ENCODE data around the gene INSL3.

Gene INSL3

DNA sequence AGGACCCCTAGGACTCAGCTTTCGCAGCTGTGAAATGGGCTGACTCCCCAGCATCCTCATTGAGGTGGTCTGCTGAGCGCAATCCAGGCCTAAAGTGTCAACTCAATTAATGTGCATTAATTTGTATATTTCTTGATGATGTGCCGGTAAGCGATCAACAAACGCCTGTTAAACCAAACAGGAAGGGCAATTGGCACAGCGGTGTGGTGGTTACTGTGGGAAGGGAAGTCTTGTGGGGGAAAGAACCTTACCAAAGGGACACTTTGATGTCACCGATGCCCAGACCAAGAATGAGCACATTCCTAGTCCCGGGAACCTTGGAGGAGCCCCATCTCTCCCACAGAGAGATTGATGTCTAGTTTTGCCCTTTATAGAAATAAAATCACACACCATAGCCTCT is 24.8 kb upstream of the INSL3 start:
- DNase-seq (ENCODE audit: low spot score) = no peak
- TF ChIP-seq, protein P1, sequence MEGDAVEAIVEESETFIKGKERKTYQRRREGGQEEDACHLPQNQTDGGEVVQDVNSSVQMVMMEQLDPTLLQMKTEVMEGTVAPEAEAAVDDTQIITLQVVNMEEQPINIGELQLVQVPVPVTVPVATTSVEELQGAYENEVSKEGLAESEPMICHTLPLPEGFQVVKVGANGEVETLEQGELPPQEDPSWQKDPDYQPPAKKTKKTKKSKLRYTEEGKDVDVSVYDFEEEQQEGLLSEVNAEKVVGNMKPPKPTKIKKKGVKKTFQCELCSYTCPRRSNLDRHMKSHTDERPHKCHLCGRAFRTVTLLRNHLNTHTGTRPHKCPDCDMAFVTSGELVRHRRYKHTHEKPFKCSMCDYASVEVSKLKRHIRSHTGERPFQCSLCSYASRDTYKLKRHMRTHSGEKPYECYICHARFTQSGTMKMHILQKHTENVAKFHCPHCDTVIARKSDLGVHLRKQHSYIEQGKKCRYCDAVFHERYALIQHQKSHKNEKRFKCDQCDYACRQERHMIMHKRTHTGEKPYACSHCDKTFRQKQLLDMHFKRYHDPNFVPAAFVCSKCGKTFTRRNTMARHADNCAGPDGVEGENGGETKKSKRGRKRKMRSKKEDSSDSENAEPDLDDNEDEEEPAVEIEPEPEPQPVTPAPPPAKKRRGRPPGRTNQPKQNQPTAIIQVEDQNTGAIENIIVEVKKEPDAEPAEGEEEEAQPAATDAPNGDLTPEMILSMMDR (IDR thresholded peaks at IDR 0.05; ENCODE audit: borderline replicate concordance, control extremely low read depth, extremely low read depth, insufficient read depth, missing control alignments) = no peak
- in situ Hi-C loops (cut with MboI; ENCODE audit: low sequenced_read_pairs, unreplicated experiment) = no loop called here

DNA sequence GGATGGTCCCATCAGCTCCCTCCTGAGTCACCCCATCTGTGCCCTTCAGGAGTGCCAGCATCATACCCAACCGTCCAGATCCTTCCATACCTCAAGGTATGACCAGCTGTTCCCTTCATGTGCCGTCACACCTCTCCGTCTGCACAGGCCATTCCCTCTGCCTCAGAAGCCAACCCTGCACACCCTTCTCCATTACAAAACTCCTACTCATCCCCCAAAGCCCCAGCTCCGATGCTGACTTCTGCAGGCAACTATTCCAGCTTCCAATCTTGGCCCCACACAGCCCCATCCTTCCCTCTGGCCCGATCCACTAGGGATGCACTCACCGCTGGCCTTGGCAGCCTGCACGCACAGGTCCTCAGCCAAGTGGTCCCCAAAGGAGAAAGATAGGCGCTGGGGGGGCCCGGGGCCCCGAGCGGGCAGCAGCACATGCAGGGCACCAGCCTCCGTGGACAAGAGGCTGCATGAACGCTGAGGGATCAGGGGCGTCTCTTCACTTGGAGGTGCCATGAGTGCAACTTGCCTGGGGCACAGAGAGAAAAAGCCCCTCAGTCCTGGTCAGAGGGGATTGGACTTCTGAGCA is 22.7 kb upstream of the INSL3 start:
- TF ChIP-seq, protein P1 (IDR thresholded peaks at IDR 0.05; ENCODE audit: borderline replicate concordance, control extremely low read depth, extremely low read depth, insufficient read depth, missing control alignments) = no peak
- in situ Hi-C loops (cut with MboI; ENCODE audit: low sequenced_read_pairs, unreplicated experiment) = no loop called here
- DNase-seq (ENCODE audit: low spot score) = no peak

DNA sequence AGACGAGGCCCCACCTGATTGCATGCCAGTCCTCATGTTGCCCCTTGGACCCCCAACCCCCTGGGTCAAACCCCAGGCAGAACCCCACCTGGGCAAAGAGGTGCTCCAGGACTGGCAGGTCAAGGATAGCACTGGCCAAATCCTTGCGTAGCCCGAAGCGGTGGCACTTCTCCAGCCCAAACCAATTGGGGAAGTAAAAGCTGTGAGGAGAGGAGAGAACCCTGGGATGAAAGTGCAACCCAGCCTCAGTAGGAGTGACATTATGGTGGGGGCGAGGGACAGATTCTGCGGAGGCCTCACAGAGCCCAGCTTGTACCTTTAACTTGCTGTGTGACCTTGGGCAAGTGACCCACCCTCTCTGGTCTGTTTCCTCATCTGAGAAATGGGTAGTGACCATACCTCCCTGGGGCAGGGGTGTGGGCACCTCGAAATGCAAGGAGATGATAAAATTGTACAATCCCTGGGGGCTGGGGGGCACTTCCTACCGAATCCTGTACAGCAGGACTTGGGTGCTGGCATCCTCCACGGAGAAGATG is 22.0 kb upstream of the INSL3 start:
- no peak for DNase-seq (ENCODE audit: low spot score)
- in situ Hi-C loops (cut with MboI; ENCODE audit: low sequenced_read_pairs, unreplicated experiment) = no loop called here
- TF ChIP-seq, protein P1 (IDR thresholded peaks at IDR 0.05; ENCODE audit: borderline replicate concordance, control extremely low read depth, extremely low read depth, insufficient read depth, missing control alignments) = no peak

DNA sequence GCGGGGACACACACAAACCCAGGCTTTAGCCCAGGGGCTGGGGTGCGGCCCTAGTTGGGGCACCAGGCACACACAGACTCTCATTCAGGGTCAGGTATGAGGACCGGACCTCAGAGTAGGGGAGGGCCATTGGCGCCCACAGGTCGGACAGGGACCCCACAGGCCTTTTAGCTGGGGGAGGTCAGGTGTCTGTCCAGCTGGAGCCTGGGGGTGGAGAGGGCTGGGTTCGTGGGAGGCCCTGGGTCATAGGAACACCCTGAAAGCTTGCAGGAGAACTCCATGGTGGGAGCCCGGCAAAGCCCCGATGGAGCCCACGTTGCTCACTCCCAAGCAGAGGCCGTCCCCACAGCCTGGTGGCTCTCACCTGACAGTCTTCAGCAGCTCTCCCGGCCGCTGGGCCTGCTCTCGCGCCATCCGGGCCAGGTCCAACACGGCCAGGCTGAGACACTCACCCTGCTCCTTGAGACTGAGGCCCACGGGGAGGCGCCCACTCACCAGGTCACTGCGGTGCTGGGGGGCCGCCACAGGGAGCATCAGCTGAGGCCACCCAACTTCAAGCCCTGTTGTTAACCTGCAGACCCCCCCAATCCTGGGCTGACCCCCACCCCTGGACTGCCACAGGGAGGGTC is 21.5 kb upstream of the INSL3 start:
- DNase-seq (ENCODE audit: low spot score) = no peak
- in situ Hi-C loops (cut with MboI; ENCODE audit: low sequenced_read_pairs, unreplicated experiment) = no loop called here
- TF ChIP-seq, protein P1 (IDR thresholded peaks at IDR 0.05; ENCODE audit: borderline replicate concordance, control extremely low read depth, extremely low read depth, insufficient read depth, missing control alignments) = no peak

DNA sequence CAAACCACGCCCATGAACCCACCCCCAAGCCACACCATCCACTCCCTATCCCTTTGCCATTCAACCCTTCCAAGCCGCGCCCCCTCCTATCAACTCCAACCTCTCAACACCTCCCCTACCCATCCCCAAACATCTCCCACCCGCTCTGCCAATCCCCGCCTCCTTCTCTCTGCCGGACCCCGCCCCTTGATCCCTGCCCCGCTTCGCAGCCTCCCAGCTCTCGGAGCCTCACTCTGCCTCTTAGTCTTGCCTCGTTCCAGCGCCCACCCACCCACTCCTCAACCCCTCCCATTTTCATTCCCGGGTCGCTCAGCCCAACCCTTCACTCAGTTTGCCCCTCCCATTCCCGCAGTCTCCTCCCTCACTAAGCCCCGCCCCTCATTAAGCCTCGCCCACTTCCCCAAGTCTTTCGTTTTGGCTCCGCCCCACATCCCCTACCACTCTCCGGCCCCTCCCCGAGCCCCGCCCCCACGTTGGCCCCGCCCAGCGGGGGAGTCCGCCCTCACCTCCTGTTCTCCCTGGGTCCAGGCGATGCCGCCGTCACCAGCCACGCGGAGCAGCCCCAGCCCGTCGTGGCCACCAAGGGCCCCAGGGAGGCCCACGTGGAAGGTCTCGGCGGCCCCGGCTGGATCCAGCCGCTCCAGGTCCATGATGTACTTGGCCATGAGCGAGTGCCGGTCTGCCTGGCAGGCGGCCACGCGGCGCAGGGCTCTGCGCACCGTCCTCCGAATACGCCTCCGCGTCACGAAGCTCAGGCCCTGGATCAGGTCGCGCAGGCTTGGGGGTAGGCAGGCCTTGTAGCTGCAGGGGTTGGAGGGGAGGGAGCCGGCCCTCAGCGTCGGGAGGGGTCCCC is 20.7 kb upstream of the INSL3 start:
- DNase-seq (ENCODE audit: low spot score) = peak; percentile 73
- TF ChIP-seq, protein P1 (IDR thresholded peaks at IDR 0.05; ENCODE audit: borderline replicate concordance, control extremely low read depth, extremely low read depth, insufficient read depth, missing control alignments) = no peak
- in situ Hi-C loops (cut with MboI; ENCODE audit: low sequenced_read_pairs, unreplicated experiment) = no loop called here

DNA sequence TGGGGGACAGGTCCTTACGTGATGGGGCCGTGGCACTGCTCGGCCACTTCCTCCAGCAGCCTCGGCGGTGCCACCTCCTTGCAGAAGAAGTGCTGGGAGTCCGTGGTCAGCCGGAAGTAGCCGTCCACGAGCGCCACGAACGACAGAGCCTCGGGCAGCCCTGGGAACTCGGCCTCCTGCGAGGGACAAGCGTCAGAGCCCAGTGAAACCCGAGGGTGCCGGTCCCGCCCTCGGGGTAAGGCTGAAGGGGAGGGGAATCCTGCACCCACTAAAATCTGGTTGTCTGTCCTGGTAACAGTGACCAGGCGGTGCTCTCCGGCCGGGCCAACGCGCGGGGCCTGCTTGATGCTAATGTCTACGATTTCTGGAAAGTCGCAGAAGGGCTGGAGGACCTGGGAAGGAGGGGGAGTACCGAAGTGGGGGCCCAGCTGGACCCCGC is 20.1 kb upstream of the INSL3 start:
- no peak for DNase-seq (ENCODE audit: low spot score)
- in situ Hi-C loops (cut with MboI; ENCODE audit: low sequenced_read_pairs, unreplicated experiment) = no loop called here

More for the DNA sequence above, 20.1 kb upstream of the INSL3 start:
- TF ChIP-seq, protein P1 (IDR thresholded peaks at IDR 0.05; ENCODE audit: borderline replicate concordance, control extremely low read depth, extremely low read depth, insufficient read depth, missing control alignments) = no peak

Data from GM13976 (cell line).